SW 1271 (cell line): ENCODE measurements around the gene FIGN.

Experiments
- DNase-seq, 2 experiments: peaks; one replicate each; lab custom pipeline; 2025; lab: John Stamatoyannopoulos, UW

The FIGN gene

DNA sequence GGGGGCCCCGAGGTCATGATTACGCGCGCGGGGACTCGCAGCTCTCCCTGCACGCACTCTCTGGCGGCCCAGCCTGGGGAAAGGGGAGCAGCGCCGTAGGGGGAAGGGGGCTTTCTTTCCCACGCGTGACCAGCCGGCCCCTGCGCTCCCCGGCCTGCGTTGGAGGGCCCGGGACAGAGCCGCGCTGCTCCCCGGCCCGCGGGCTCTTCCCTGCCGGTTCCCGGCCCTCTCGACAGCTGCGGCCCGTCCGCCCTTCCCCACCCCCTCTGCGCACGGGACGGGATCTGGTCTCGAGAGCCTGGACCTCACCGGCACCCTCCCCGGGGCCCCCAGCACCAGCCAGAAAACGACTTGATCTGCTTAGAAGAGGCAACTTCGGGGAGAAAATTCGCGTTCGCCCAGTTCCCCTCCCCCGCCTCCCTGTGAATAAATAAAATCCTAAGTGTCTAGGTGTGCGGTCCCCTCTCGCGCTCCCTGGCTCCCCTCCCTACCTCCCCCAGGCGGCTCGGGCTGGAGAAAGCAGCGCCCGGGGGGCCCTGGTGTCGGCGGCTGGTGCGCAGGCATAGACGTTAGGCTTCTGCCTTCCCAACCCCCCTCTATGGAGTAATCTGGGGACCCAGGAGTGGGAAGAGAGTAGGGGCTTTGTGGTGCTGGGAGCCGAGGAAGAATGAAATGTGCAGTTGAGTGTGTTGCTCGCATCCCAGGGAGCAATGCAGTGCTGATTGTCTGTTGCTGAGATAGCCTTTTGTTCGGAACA is 803 bp upstream of the FIGN start:
- peak; percentile 44 to 45 for DNase-seq

DNA sequence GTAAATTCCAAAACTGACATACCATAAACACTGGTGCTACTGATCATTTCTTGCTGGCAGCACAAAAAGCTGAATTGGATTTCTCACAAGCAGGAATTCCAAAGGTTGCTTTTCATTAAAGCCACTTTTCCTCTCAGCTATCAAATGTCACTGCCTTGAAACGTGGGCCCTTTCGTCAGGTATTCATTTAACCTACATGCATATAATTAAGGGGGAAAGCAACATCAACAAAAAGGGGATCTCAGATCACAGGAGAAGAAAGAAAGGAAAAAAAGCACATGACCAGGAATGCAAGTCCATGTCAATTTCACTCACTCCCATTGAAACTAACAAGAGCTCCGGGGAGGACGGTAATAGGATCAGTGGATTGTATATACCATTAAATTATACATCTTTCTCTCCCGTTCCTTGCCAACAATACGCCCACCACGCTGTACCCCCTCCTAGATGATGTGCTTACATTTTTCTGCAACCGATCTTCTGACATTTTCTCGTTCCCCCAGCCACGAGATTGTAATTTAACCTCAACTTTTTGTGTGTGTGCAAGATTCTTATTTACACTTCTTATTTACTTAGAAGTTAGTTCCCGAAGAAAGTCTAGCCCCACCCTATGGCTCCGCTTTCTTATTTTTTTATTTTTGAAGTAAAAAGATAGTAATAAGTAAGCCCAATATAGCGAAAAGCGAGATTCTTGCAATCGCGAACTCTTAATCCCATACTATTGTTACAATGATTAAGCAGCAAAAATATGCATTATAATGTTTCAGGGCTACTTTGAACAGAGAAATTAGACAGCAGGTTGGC is 725 bp downstream of the FIGN start:
- DNase-seq, result peak in 1 of 2 experiments; percentile 44

DNA sequence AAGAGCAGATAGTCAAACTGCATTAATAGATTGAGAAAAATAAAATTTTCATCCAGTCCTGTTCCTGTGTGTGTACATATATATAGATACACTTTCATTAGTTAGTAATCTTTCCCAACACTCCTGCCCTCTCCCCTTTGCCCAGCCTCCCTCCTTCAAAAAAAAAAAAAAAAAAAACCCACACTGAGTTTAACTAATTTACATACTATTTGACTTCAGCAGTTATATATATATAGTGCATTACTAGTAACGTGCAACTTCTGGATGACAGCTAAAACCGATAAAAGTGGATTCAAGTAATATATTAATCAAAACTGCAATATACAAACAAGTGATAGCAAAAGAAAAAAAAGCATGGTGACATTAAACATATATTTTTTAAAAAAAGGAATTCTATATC is 1.4 kb downstream of the FIGN start:
- no peak for DNase-seq

DNA sequence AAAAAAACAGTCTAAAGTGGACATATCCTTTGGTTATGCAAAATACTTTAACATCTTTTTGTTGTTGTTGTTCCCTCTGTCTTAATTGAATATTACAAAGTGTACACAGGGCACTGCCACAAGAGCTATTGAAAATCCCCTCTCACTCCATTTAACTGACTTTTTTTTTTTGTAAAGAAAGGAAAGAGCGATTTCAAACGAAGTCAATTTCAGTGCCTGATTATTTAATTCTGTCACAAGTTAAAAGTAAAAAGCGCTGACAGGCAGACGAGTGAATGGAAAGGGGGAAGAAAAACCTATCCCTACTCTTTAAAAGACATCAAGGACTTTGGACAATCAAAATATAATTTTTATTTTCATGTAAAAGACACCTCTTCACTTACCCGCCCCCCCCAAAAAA is 1.9 kb downstream of the FIGN start:
- DNase-seq, result no peak

DNA sequence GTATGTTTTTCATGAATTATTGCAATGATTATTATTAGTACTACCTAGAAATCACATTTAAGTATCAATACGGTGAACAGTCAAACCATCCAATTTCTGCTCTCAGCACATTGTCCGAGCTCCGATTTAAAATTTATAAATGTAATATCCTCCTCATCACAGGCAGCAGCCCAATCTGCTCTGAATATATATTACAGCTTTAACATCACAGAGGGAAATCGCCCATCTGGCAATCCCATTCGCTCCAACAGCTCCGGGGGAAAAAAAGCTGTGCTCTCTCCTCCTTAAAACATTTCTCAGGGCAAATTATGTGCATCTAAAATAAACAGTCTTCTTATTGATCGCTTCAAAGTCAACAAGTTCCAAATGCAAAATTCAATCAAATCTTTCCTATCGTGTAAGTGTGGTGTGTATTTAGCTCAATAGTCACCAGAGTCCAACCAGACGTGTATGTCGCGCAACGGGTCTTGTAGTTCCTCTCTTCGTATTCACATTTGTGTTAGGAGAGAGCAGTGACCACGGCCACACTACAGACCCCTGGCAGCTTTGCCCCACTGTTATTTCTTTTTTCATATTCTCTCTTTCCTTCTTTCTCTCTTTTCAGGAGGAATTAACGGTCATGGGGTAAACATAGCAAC is 2.4 kb downstream of the FIGN start:
- no peak for DNase-seq

DNA sequence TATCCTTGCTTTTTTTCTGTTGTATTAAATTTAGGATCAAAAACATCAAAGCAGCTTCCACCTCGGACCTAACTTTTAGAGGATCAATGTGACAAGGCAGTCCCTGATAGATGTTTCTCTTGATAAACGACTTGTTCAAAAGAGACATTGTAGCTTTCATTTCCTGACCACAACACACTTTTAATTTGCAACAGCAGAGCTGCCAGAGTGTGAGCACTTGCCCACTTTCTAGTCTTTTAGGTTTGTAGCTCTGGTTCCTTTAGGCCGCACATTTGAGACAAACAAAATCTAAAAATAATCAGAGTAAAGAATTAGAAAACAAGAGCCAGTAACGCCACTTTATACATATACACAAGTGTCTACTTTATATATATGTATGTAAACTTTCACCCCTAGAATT is 3.1 kb downstream of the FIGN start:
- no peak for DNase-seq

DNA sequence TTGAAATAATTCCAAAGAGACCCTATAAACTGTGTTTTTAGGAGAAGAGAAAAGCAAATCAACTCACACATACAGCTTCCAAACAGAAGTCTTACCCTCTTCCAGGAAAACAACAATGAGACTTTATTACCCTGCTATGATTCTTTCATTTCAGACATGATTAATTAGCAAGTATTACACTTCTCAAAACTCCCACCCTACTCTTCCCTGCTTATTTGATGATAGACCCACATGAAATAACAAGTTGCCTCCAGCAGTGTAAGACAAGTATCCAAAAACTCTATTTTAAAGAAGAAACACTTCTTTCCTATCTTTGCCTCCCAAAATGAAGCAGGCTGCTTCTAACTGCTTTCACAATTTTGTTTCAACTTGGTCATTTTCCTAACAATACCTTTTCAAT is 4.1 kb downstream of the FIGN start:
- DNase-seq, result no peak

DNA sequence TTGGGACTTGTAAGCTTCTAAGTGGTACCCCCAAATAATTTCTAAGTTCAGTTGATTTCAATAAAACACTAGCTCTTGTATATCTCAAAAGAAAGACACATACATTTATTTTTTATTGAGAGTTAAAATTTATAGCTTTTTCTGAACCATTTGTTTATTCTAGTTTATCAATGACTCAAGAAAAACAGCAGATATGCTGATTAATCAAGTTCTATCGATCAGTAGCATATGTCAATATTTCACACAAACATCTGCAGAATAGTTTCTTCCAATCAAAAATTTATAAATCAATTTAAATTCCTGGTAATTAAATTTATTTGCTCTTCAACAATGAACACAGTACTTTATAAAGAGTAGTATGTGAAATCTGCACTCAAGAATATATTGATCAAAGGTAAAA is 5.3 kb downstream of the FIGN start:
- no peak for DNase-seq

DNA sequence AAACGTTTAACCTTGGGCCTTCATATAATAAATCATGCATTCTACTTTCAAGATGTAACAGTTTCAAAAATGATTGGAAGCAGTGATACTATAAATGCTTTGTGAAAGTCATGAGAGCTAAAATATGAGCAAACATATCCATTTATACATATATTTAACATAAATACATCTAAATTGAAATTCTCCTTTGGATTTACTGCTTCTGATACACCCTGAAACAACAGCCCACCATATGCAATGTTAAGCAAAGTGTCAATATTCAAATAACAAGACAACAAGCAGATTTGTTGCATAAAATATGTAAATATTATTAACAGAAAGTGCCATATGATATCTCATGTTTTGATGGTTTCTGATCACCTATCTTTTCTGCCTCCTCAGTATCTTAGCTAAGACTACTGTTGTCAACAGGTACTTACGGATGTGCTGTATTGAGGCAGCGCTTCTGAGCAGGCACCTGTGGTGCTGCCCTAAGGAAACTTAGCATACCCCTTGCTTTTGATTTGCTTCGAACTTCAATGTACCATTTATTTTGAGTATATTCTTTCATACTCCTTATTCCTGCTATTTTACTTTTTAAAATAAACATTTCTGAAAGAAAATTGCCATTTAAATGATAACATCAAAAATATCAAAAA is 6.1 kb downstream of the FIGN start:
- DNase-seq, result no peak

DNA sequence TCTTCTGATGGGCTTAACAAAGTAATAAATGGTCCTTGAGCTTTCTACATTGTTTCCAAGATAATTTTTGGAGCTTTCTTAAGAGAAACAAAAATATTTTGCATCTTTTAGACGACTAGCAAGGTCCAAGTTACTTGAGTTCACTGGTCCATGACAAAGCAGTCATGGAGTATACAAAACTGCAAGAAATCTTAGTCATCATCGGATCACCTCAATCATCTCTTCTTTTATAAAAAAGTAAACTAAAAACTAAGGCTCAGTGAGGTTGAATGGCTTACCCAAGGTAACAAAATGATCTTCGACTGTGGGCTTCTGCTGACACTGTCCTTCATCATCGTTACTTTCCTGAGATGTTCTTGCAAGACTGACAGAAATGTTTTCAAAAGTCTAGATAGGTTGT is 11.9 kb downstream of the FIGN start:
- DNase-seq, result no peak

DNA sequence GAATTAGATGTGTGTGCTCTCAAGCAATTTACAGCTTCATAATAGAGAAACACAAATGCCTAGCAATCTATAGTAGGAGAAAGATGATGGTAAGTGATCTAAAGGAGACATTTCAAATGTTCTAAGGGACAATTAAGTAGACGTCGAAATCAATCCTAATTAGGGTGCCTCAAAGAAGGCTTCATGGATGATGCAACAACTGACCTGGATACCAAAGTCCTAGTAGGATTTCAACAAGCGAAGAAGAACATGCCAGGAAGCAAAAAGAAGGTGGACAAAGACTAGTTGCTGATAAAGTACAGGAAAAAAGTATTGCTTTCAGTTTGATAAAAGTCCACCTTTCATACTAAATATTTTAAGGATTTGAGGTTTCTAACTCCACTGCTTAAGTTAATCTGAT is 12.5 kb downstream of the FIGN start:
- DNase-seq, result no peak

DNA sequence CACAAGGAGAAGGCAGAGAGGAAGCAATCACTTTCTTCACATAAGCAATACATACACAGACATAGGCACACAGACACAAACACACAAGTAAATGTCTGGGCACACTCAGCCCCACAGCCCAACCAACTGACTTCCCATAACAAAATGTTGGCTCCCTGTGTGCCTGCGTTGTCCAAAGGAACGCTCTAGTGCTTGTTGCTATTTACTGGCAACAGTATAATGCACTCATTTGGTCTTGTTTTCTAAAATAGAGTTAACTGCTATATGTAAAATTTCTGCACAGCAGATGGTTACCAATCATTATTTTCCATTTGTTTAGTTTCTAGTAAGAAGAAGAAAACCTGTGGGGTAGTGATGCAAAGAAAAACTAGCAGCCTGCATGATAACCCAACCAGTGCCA is 16.5 kb downstream of the FIGN start:
- DNase-seq, result no peak

DNA sequence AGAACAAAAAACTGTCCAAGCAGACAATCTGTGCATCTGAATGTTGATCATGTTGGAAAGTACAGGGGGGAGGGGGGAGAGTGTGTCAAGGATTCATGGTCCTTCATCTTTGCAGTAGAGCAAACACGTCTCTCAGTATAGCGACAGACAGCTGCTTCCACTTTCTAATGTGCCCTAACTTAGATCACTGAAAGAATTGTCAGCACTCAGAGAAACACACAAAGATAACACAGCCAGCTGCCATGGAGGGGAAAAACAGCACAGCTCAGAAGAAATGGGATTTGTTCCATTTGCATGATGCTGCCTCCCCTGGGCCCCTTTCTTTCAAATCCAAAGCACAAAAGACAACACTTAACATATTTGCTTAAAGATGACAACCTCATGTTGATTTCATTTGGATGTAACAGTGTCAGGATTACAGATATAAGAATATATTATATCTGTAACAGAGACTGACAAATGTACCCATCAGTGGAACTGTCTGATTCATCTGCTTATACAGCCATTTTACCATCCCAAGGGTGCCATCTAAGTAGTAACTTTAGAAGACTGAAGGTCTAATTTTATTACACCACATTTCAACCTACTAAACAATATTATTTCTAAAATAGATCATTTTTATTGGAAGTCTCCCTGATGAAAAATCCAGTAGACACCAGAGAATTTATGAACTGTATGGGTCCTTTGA is 17.7 kb downstream of the FIGN start:
- DNase-seq, result no peak

DNA sequence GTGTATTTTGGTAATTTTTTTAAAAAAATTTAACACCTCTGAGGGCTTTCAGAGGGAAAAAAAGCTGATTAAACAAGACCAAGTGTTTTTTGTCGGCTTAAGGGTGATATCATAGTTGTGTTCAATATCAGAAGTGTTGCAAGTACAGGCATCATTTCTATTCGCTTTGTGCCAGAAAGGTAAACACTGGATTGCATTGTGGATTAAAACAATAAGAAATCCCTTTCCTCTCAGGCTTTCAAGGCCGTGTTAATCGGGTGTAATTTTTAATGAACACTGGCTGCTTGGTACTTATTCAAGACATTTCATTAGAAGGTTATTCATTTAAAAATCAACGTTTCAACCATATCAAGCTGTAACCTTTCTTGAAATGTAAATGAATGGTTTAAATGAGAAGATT is 18.3 kb downstream of the FIGN start:
- no peak for DNase-seq

DNA sequence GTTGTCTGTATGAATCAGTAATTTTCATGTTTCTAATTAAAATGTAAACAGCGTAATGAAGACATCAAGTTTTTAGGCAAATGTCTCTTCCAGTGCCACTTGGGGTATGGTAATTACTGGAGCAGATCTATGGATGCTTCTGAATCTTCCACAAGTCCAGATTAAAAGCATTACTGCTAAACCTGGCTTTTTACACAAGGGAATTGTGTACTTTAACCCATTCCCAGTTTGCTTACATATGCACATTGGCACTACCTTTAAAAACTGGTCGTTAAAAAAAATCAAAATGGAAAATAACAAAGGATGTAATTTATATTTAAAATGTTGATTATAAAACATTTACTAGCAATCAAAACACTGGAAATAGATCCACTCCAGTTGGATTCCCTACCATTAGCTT is 19.7 kb downstream of the FIGN start:
- no peak for DNase-seq

DNA sequence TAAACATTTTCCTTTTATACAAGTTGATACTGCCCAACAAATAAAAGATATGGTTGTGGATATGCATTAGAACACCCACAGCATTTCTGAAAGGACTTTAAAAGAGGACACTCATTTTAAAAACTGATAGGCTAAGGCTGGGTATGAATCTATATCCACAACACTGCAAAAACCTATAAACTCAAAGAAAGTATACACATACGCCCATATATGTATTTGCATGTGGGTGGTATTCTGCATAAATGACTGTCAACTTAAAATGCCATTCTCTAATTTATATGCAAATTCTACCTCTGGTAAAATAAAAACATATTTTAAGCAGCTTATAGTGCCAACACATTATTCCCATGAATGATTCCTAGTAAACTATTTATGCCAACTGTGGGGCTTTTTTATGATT is 20.1 kb downstream of the FIGN start:
- DNase-seq, result no peak

DNA sequence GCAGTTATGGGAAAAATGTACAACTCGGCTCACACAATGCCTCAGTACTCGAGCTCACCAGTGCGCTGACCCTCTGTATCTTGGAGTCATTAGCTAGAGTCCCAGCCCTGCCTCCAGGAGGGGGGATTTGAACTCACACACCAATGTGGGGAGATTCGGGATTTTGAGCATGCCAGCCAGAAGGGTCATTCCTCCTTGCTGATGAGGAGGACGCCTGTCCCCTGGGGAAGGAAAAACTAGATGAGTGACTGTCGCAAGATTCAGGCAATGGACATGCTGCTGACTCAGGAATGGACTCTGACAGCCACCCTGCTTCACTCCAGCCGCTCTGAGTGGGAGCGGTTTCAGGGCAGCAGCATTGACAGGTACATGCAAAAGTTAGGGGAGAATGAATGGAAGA is 20.6 kb downstream of the FIGN start:
- no peak for DNase-seq

DNA sequence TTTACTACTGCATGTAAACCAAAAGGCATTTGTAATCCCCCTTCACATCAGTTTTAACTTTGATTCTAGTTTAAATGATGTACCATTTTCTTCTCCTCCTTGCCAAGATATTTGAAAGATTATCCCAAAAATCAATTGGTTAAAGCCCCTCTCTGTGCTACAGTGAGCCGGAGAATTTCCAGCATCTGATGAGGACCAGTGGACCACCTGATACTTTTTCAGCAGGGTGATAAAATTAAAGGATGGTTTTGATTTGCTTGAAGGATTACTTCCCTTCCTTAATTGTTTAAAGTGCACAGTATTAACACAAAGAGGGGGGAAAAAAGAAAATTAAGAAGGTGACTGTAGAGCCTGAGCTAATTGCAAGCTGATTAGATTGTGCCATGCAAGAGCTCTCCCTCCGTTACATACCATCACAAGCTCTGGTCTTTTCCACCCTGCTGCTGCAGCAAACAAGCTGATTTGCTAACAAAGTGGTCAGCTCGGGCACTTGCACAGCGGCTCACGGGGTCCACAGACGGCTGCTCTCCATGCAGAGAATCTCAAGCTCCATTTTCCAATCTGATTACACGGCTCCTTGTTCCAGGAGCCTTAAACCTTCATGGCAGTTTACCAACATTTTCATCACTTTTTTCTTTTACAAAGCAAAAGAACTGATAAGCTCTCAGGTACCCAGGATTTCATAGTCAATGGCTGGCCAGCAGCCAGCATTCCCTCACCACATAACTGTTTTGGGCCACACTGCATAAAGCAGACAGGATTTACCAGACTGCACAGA is 22.1 kb downstream of the FIGN start:
- DNase-seq, result no peak

DNA sequence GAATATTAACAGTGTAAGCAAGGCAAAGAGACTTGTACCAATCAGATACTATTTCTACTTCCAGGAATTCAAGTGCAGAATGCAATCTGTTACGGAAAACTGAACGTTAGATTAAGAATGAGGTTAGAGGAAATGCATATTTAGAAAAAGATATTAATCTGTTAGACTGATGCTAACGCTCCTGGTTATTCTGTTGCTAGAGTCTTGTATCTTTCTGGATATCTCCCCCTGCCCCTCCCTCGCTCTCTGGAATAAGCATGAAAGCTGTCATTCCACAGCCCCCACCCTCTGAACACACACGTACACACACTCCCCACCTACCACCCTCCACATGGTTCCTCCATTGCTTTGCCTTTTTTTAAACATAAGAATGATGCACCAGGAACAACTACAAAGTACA is 24.1 kb downstream of the FIGN start:
- no peak for DNase-seq

DNA sequence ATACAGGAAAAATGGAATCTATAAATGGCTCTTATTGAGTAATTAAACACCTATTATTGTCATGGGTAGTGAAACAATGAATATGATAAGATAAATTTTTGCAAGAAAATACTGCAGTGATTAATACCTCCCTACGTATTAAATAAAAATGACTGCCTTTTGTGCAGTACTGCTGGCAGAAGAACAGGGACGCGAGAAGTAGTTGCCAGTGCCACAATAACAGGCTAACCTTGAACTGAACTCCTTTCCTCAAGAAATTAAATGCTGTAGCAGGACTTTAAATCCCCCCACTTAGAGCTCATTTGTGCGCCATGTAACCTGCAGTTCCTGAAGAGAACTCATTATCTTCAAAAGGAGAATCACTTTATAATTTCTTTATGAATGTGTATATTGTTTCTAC is 24.6 kb downstream of the FIGN start:
- DNase-seq, result no peak

DNA sequence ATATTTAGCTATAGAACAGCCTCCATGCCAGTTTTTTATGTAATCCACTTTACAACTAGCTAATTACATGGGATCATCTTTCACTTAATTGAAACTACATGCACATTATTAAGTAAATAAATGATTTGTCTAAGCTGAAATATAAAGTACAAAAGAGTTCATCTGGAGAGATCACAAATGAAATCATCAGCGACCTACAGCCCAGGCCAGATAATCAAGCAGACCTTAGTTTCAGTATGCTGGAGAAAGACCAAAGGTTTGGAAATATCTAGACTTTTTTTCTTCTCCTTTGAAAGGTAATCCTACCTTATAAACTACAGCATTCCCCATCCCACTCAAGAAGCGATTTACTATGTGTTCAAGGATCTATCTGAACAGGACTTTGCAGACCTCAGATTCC is 26.5 kb downstream of the FIGN start:
- no peak for DNase-seq
